Measurements from ENCODE around the gene AIG1.
"Not testable (repeated sequence)": the region's sequence is repeated elsewhere in the genome, so short reads cannot be mapped to it uniquely, and the experiment has no call there.

The AIG1 gene

DNA sequence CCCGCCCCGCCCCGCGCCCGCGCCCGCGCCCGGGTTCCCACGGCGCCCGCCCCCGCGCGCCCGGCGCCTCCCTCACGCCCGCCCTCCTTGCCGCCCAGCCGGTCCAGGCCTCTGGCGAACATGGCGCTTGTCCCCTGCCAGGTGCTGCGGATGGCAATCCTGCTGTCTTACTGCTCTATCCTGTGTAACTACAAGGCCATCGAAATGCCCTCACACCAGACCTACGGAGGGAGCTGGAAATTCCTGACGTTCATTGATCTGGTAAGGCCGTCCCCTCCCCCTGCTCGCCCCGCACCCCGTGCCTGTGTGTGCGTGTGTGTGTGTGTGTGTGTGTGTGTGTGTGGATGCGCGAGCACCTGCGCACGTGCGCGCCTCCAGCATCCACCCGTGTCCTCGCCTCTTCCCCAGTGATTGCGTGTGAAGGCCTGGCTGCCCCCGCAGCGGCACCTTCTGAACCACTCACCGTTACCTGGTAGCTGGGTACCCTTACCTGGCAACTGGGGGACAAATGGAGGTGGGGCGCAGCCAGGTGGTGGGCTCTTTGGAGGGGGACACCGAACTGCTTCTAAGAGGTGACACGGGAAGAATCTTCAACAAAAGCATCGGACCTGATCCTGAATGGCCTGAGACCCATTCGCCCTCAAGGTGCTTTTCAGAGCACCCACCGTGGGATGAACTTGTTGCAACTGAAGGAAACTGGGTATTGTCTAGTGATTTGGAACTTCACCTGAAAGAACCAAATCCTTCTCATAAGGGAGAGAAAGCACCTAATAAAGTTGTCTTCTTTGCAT lies at the start of gene AIG1:
Gene AIG1, plus strand, starts transcription at position 84 of the 791 bp plus-strand sequence. Its CDS starts 37 bp downstream, at position 121.
- DNase-seq = peak; percentile 78

DNA sequence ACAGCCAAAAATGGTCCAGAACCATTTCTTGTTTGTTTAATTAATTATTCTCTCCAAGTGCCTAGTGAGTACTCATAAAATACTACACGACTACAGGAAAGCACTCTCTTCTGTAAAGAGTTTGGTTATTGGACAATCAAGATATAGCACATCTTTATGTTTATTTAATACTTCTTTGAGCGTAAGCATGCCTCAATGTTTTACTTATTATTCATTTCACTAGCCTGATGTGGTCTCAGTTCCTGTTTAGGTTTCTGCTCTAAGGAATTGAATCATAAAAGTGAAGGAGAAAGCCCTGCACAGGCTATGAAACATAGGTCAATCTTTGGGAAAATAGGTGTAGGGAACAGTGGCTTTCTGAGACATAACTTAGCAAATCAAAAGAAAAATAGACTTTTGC lies 45.9 kb upstream of the AIG1 start:
- DNase-seq = no peak

GRCh38 chr6:143015300-143015706 lies 45.4 kb upstream of the AIG1 start:
- DNase-seq = no peak

GRCh38 chr6:143018955-143019354 lies 41.7 kb upstream of the AIG1 start:
- DNase-seq = no peak

- not testable (repeated sequence) for DNase-seq
Measured at GRCh38 chr6:143020862-143021261, 39.8 kb upstream of the AIG1 start.

DNA sequence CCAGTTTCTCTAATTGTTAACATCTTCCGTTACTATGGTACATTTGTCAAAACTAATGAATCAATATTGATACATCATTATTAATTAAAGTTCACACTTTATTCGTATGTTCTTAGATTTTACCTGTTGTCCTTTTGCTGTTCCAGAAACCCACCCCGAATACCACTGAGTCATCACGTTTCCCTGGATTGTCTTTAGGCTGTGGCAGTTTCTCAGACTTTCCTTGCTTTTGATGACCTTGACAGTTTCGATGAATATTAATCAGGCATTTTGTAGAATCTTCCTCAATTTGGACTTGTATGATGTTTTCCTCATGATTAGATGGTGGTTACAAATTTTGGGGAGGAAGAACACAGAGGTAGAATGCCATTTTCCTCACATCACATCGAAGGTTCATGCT lies 39.1 kb upstream of the AIG1 start:
- no peak for DNase-seq

DNA sequence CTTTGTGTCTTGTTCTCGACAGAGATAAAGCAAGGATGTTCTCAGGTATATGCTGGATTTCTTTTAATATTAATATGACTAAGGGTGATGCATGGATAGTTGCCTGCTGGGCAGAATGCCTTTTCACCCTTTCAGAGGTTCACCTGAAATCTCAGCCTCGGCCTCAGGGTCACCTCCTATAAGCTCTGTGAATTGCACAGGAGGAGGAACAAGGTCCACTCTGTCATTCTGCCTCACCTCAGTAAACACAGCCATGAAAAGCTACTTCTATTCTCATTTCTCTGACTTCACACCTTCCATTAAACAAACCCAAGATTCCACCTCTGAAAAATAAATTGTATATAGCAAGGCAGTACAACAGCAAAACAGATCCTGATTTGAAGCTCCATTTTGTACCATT lies 38.1 kb upstream of the AIG1 start:
- DNase-seq = no peak

GRCh38 chr6:143023695-143024094 lies 37.0 kb upstream of the AIG1 start:
- no peak for DNase-seq

GRCh38 chr6:143024977-143025376 lies 35.7 kb upstream of the AIG1 start:
- DNase-seq = no peak

- peak; percentile 34 for DNase-seq
Measured at GRCh38 chr6:143026696-143027449, 33.8 kb upstream of the AIG1 start.

DNA sequence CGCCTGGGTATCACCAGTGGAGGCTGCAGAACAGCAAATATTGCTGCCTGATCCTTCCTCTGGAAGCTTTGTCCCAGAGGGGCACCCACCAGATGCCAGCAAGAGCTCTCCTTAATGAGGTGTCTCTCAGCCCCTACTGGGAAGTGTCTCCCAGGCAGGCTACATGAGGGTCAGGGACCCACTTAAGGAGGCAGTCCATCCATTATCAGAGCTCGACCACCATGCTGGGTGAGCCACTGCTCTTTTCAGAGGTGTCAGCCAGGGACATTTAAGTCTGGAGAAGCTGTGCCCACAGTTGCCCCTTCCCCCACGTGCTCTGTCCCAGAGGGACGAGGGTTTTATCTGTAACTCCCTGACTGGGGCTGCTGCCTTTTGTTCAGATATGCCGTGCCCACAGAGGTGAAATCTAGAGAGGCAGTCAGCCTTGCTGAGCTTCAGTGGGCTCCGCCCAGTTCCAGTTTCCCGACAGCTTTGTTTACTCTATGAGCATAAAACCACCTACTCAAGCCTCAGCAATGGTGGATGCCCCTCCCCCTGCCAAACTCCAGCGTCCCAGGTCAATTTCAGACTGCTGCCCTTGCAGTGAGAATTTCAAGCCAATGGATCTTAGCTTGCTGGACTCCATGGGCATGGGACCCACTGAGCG lies 25.9 kb upstream of the AIG1 start:
- no peak for DNase-seq

DNA sequence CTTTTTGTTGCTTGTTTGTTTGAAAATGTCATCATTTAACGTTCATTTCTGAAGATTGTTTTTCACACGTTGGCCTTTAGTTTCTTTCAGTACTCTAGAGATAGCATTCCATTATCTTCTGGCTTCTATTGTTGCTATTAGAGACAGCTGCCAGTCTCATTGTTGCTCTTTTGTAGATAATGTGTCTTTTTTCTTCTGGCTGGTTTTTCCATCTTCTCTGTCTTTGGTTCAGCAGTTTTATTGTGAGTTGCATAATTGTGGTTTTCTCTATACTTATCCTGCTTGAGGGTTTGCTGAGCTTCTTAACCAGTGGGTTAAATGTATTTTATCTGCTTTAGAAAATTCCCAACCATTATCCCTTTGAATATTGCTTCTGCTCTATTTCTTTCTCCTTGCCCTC lies 23.2 kb upstream of the AIG1 start:
- no peak for DNase-seq

DNA sequence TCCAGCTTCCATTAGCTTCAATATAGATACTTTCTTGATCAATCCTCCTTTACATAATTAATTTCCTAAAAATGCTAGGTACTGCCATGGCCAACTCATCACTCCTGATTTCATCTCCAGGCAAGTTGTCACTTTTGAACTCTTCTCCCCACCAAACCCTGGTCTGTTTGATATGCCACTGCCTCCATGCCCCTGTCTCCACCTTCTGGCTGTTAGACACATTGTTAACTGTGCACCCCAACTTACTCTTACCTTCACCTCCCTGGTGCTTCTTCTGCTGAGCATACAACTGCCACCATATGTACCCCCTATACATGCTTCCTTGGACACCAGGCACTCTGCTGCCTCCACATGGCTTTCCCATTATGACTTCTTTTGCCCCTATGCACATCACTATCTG lies 21.9 kb upstream of the AIG1 start:
- DNase-seq = no peak

DNA sequence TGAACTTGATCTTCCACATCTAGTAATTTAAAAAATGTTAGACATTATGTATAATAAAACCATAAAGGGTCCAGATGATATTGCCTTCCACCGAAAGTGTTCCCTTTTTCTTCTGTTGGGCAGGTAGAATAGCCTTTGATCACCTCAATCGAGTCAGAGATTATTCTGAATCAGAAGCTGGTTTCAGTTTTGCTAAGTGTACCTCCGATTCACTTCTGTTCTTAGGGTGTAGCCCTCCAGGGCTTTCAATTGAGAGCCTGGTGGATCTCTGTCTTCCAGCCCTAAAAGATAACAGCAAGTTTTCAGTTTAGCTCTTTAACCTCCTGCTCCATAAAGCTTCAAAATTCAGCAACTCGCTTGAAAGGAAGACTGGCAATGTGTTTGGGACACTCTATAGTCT lies 21.1 kb upstream of the AIG1 start:
- peak; percentile 65 for DNase-seq

DNA sequence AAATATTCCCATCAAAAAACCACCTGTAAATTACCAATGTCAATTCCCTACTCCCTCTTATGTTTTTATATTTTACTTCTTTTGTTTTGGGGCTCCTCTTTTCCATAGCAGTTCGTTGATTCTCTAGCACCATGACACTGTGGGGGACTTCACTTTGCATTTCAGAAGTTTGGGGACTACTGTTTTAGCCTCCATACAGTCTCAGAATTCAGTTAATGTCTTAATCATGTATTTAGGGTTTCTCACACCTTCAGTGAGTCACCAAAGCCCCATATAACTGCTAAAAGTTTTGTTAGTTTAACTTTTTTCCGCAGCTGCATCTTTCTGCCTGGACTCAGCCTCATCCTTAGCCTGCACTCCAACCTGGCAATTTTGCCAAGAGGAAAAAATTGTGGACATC lies 20.7 kb upstream of the AIG1 start:
- no peak for DNase-seq

GRCh38 chr6:143044345-143044744 lies 16.3 kb upstream of the AIG1 start:
- DNase-seq = not testable (repeated sequence)

DNA sequence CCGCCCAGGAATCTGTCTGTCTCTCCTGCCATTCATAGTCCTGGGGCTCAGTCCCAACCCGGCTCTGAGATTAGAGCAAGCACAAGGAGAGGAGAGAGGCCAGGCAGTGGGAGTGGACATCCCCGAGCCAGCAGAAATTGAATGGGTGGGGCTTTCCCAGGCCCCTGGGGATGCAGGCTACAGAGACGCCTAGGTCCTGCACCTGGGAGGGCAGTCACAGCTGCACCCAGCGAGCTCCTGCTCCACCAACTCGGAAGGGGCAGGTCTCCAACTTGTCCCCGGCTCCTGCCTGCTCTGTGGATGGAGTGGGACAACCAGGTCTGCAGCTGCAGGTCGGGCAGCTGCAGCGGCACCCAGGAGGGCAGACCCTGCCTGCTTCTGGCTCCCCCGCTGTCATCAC lies 11.1 kb upstream of the AIG1 start:
- no peak for DNase-seq

GRCh38 chr6:143050509-143050908 lies 10.2 kb upstream of the AIG1 start:
- DNase-seq = no peak

- DNase-seq = no peak
Measured at GRCh38 chr6:143052282-143052681, 8.4 kb upstream of the AIG1 start.

GRCh38 chr6:143053856-143054255 lies 6.8 kb upstream of the AIG1 start:
- no peak for DNase-seq

DNA sequence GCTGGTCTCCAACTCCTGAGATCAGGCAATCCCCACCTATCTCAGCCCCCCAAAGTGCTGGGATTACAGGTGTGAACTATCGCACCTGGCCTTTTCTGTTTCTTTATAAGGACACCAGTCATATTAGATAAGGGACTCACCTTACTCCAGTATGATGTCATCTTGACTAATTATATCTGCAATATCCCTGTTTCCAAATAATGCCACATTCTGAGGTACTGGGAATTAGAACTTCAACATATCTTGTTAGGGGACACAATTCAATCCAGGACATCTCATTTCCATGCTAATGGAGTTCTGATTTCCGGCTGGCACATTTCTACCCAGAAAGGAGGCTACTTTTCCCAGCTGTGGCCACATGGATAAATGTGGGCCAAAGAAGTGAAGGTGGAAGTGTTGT lies 6.4 kb upstream of the AIG1 start:
- no peak for DNase-seq

GRCh38 chr6:143055213-143055612 lies 5.5 kb upstream of the AIG1 start:
- no peak for DNase-seq

- no peak for DNase-seq
Measured at GRCh38 chr6:143055891-143056290, 4.8 kb upstream of the AIG1 start.

GRCh38 chr6:143058987-143059386 lies 1.7 kb upstream of the AIG1 start:
- DNase-seq = no peak
